Measurements from ENCODE around the gene BLID.

BLID gene

DNA sequence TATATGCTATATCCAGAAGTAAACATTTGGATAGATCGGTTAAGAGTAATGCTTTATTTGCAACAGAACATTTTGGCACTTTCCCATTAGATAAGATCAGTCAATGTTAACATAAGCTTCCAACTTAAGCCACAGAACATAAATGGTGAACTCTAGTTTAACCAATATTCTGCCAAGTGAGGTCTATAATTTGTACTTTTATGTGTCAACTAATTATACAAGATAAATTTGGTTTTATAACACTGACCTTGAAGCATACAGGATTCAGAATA, 23.5 kb upstream of the BLID start:
- DNase-seq (ENCODE audit: low read depth), result no peak

GRCh38 chr11:122138744-122139594, 23.0 kb upstream of the BLID start:
- DNase-seq (ENCODE audit: low read depth), result no peak

DNA sequence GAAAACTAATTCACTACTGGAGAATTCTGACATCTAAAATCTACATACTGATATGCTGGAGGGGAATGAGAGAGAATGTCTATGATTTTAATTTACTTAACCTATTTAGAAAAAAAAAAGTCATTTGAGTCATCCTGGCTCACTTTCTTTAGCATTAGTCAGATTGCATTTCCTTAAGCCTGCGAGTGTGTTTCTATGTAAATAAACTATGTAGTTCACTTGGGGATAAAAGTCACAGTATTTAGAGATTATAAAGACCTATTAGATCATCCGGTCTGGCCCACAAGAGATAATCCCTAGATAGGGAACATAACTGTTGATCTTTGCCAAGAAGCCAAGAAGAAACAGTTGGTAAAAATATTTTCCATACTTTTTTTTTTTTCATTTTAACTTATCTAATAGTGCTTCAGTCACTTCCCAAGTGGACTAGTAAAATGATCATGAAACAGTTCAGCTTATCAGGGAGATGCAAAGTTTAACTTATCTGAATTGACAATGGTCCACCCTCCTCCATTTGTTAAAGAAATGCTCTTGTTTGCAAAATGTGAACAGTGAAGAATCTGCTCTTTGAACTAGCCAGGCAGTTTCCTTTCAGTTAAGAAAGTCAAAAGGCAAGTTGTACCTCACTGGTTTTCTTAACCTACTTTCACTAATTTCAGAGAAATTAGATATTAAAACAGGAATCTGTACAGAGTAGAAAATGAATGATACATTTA, 21.2 kb upstream of the BLID start:
- no peak for DNase-seq (ENCODE audit: low read depth)

GRCh38 chr11:122131126-122131525, 15.1 kb upstream of the BLID start:
- no peak for DNase-seq (ENCODE audit: low read depth)

DNA sequence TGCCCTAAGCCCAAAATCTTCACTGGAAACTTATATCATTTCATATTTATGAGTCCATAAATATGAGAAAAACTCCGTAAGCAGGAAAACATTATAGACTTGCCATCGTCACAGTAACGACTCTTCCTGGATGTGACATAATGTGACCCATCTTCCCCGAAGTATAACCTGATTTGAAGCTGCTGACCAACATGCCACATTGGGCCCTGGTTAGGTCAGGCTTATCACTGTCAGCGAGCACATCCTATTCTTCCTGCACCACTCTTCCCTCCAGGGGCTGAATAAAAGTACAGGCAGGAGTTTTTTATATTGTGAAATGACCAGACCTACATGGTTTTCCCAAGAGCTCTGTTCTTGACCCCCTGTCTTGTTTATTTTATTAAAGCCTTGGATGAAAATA, 12.1 kb upstream of the BLID start:
- DNase-seq (ENCODE audit: low read depth), result no peak

- no peak for DNase-seq (ENCODE audit: low read depth)
Measured at GRCh38 chr11:122127020-122127419, 11.0 kb upstream of the BLID start.

- DNase-seq (ENCODE audit: low read depth), result no peak
Measured at GRCh38 chr11:122126024-122126688, 10.1 kb upstream of the BLID start.

DNA sequence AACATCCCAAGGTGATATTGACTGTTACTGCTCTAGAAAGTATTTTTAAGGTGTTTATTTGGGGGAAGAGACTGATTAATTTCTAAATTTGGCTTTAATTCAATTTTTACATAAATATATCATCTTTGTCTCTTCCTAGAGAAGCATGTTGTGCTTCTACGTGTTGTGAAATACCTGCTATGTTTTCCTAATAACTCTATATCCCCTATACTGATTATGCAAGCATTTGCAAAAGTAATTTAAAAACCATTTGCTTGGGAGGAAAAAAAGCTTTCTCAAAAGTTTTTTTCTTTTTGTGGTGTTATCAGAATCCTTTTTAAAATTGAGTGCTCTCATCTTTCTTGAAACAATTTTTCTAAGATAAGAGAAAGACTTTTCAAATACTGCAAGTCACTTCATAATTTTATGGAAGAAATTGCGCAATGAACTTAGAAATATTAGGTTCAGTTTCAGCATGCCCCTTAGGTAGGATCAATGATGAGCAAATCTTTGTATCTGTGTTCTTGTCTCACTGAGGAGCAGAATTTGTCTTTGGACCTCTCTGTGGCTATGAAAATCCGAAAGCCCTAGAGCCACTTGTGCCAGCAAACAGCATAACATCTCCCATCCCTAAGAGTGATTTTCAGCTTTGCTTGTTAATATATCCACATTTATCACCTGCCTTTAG, 7.4 kb upstream of the BLID start:
- DNase-seq (ENCODE audit: low read depth), result no peak

- no peak for DNase-seq (ENCODE audit: low read depth)
Measured at GRCh38 chr11:122122179-122122578, 6.2 kb upstream of the BLID start.

DNA sequence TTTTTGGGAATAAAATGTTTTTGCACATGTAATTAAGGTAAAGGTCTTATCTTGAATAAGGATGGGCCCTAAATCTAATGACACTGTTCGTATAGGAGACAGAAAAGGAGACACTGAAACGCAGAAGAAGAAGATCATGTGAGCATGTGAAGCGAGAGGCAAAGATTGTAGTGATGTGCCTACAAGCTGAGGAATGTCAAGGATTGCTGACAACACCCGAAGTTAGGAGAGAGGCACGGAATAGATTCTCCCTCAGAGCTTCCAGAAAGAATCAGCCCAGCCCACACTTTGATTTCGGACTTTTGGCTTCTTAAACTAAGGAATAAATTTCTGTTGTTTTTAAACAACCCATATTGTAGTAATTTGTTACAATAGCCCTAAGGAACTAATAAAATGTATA, 4.1 kb upstream of the BLID start:
- no peak for DNase-seq (ENCODE audit: low read depth)

DNA sequence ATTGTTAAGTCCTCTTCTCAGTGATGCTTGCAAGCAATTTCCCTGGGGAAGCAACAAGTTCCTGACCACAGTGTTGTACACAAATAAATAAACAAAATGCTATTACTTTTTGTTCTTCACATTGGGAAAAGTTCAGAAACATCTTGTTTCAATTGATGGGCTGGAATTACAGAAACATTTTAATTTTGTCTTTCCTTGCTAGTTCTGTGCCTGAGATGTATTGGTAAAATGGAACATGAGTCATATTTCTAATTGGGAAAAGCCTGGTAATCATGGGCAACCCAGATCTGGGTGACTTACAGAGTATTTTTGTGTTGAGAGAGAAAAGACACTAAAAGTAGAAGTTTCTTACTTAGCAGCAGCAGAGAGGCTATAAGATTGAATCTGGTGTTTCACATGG, 576 bp upstream of the BLID start:
- no peak for DNase-seq (ENCODE audit: low read depth)

DNA sequence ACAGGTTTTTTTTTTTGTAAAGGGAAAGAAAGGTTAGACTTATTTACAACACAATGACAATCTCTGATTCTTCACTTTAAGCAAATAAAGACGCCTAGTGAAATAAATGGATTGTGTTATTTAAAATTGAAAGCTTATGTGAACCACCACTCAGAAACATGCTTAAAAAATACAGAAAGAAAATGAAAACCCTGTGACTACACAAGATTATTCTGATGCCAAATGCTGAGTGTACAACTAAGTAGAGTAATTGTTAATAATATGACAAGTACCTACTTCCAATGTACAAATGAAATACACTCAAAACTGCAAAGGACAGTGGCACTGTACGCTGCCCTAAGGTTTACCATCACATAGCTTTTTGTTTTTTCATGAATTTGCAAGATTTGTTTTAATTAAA, 1.0 kb downstream of the BLID start:
- no peak for DNase-seq (ENCODE audit: low read depth)

DNA sequence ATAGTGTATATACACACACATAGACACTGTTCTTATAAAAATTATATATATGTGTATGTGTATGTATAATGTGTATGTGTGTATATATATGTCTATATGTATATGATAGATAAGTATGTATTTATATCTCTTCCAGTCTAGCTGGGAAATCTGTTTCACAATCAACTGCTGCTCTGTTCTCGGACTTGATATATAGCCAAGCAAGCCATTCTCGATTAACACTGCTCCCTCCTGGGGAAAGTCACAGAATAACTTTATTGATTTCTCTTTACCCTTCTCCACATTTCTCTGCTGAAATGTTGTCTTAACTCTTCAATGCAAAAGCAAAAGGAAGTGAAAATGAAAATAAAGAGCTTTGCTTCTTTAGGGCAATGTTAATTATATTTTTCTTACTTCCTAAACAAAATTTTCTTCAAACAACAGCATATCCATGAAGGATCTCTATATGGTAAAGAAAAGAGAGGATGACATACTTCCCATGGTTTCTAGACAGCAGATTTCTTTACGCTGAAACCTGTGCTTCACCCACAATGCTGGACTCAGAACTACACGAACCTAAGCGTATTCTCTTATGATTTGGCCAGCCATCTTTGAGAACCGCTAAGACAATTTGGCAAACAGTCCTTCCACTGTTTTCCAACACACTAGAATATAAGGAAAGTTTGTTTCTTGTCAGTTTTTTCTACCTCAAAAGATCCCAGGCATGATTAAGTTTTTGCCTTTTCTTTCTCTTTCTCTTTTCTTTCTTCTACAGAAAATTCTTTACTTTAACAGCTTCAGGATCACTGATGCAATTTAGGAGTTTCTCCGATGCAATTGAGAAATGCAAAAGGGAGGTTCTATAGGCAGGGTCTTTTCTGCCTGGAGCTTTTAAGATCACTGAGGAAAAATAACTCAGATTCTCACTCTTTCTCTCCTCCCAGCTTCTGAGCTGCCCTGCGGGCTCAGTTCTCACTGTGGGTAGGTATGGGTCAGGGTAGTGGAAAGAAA, 1.9 kb downstream of the BLID start:
- DNase-seq (ENCODE audit: low read depth), result no peak

DNA sequence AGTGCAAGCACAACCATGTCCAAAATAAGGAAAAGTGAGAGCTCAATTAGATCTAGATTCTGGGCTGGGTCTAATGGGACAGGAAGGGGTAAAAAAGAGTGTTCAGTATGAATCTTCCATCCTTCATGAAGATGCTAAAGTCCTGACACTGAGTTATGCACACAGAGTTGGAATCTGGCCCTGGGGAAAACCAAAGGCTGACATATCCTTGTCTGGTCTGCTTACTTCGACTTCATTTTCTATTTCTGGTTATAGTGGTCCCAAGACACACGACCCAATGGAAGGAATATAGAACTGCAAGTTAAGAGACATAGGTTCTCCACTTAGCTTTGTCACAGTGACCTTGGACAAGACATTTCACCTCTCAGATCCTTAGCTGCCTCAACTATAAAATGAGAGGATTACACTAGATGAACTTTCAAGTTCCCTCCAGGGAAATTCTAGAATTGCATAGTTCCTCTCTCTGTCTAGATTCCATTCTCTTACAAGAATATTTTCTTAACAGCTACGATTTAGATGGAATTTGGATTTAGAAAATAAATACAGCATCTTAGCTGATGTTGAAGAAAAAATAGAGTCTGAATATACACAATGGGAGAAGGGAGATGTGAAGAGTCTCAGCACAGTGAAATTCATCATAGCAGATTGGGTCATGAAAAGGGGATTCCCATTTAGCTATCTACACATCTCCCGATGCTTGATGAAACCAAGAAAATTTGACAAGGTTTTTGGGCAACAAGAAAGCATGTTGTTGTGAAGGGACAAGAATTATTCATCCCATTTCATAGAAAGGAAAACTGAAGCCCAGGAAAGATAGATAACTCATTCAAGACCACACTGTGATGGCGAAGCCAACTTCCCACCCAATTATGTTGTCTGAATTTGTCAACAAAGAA, 3.3 kb downstream of the BLID start:
- DNase-seq (ENCODE audit: low read depth), result no peak

DNA sequence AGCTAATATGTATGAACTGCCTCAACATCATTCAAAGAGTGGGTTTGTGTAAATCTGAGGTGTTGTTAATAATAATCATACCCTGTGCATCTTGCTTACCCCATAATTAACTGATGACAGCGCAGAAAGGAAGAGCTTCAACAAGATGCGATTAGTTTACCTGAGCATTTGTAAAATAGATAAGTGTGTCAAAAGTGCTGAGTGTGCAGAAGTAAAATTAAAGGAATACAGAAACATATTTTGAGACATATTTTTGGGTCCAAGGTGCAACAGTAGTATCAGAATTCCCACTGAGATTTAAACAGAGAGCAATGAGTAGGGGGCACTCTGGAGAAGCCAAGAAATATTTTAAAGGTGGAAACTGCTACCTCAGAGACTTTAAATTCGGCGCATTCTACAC, 6.1 kb downstream of the BLID start:
- DNase-seq (ENCODE audit: low read depth), result no peak

GRCh38 chr11:122108828-122109227, 7.2 kb downstream of the BLID start:
- no peak for DNase-seq (ENCODE audit: low read depth)

GRCh38 chr11:122108192-122108799, 7.7 kb downstream of the BLID start:
- no peak for DNase-seq (ENCODE audit: low read depth)

- DNase-seq (ENCODE audit: low read depth), result no peak
Measured at GRCh38 chr11:122107566-122107965, 8.4 kb downstream of the BLID start.

- DNase-seq (ENCODE audit: low read depth), result no peak
Measured at GRCh38 chr11:122107045-122107444, 9.0 kb downstream of the BLID start.
